ENCODE measurements around the gene SDK2. TPM values are rescaled to one million over a fixed set of nuclear protein-coding genes. Genes with fewer than 3 reads are reported as not detected.

SDK2 gene
- total RNA-seq, 4 donors from 2014 or later = 0.18 to 3.3 (median 1.2) TPM

DNA sequence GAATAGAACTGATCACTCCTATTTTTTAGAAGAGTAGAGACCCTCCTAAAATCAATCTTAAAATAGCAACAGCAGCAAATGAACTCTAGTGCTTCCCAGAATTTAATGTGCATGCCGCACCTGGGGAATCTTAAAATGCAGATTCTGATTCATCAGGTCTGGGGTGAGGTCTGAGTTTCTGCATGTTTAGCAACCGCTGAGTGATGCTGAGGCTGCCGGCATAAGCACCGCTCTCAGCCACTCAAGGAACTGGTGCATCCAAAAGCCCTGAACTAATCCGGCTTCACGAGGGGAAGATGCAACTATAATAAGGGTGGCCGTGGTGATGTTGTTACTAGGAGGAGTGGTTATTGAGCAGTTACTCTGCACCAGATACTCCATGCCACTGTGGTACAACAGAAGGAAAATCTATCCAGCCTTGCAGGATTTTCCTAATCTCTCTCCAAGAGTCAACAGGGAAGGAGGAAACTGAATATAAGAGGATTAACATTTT, 19.7 kb downstream of the SDK2 start:
- Histone ChIP-seq H3K36me3 (no peaks in the 10 kb centered on the region), H3K27me3 (no peaks in the 10 kb centered on the region), H3K4me3 (no peak overlapping the region), H3K9me3 (no peaks in the 10 kb centered on the region), H3K27ac (no peak overlapping the region), H3K4me1 (no peaks in the 10 kb centered on the region)
- DNase-seq = no peak
- TF ChIP-seq, protein P1, sequence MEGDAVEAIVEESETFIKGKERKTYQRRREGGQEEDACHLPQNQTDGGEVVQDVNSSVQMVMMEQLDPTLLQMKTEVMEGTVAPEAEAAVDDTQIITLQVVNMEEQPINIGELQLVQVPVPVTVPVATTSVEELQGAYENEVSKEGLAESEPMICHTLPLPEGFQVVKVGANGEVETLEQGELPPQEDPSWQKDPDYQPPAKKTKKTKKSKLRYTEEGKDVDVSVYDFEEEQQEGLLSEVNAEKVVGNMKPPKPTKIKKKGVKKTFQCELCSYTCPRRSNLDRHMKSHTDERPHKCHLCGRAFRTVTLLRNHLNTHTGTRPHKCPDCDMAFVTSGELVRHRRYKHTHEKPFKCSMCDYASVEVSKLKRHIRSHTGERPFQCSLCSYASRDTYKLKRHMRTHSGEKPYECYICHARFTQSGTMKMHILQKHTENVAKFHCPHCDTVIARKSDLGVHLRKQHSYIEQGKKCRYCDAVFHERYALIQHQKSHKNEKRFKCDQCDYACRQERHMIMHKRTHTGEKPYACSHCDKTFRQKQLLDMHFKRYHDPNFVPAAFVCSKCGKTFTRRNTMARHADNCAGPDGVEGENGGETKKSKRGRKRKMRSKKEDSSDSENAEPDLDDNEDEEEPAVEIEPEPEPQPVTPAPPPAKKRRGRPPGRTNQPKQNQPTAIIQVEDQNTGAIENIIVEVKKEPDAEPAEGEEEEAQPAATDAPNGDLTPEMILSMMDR (IDR thresholded peaks at IDR 0.05) = no peak
- TF ChIP-seq POLR2A (IDR thresholded peaks at IDR 0.05) = no peak

DNA sequence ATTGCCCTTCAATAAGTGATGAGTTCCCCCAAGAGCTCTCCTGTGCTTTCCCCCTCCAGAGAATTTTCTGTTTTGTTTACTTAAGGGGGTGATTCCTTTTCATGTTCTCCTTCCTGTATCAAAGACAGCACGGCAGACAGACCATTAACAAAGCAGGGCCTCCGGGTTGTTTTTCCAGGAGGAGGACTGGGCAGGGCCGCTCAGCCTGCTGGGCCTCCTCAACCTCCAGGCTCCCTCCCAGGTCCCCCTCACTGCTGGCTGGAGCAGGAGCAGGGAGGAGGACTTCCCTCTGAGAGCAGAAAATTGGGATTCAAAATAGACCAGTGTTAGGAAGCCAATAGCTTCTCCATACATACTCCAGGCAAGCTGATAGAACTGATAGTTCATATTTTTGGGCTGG, 20.4 kb downstream of the SDK2 start:
- Histone ChIP-seq H3K4me3 (no peak overlapping the region), H3K4me1 (no peaks in the 10 kb centered on the region), H3K9me3 (peaks cover 0 to 6% (median 0%) of the 10 kb centered on the region in 4 donors), H3K36me3 (no peaks in the 10 kb centered on the region), H3K27me3 (no peaks in the 10 kb centered on the region), H3K27ac (no peak overlapping the region)
- no peak for DNase-seq
- TF ChIP-seq, protein P1 (IDR thresholded peaks at IDR 0.05) = no peak
- no peak for TF ChIP-seq POLR2A (IDR thresholded peaks at IDR 0.05)

DNA sequence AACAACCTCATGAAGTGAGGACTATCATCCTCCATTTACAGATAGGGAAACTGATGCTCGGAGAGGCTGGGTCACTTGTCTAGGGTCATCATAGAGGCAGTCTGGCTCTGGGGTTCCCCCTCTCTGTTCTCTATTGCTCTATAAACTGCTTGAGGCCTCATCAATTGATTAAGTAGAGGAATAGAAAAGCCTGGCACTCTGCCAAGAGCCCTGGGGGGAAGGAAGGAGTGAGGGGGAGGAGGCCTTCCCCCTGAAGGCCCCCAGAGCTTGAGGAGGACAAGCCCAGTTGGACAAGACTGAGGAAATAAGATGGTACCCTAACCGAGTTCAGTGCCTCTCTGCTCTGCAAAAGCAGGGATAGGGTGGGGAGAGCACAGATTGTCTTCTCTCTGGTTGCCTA, 21.0 kb downstream of the SDK2 start:
- Histone ChIP-seq H3K4me1 (no peaks in the 10 kb centered on the region), H3K36me3 (no peaks in the 10 kb centered on the region), H3K27ac (no peak overlapping the region), H3K27me3 (no peaks in the 10 kb centered on the region), H3K9me3 (peaks cover 0 to 6% (median 0%) of the 10 kb centered on the region in 4 donors), H3K4me3 (no peak overlapping the region)
- no peak for TF ChIP-seq POLR2A (IDR thresholded peaks at IDR 0.05)
- TF ChIP-seq, protein P1 (IDR thresholded peaks at IDR 0.05) = no peak
- DNase-seq = no peak

DNA sequence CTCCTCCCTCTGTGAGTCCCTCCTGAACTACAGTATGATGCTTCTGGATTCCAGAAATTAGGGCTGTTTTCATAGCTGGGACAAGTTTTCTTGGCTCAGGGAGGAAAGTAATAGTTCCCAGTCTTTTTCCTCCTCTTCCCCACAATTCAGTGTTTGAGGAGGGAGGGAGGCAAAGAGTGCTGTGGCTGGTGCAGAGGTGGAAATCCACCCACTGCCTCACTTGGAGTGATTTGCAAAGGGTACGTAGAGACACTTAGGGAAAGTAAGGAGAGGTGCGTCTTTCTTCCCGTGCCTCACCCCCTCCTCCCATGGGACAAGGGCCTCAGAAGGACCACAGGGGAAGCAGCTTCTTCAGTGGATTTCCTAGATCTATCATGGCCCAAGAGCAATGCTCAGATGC, 21.9 kb downstream of the SDK2 start:
- no peaks in the 10 kb centered on the region for H3K36me3 ChIP-seq
- H3K27me3 ChIP-seq = no peaks in the 10 kb centered on the region
- TF ChIP-seq, protein P1 (IDR thresholded peaks at IDR 0.05) = no peak
- TF ChIP-seq POLR2A (IDR thresholded peaks at IDR 0.05) = no peak
- no peaks in the 10 kb centered on the region for H3K4me1 ChIP-seq
- no peak overlapping the region for H3K4me3 ChIP-seq
- H3K9me3 ChIP-seq = peaks cover 0 to 6% (median 0%) of the 10 kb centered on the region in 4 donors
- no peak for DNase-seq
- no peak overlapping the region for H3K27ac ChIP-seq

DNA sequence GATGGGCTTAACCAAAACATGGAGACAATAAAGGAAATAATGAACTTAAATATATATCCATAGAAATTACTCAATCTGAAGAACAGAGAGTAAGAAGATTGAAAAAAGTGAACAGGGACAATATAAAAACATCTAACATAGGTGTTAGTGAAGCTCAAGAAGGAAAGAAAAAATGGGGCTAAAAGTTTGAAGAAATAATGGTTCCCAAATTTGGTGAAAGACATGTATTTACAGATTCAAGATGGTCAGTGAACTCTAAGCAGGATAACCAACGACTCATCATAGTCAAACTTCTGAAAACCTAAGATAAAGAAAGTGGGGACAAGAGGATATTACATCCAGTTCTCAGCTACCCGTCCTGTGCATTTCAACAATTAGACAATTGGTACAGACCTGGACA, 22.6 kb downstream of the SDK2 start:
- no peaks in the 10 kb centered on the region for H3K27me3 ChIP-seq
- H3K36me3 ChIP-seq = no peaks in the 10 kb centered on the region
- no peak for DNase-seq
- no peaks in the 10 kb centered on the region for H3K4me1 ChIP-seq
- peaks cover 0 to 6% (median 0%) of the 10 kb centered on the region in 4 donors for H3K9me3 ChIP-seq
- no peak for TF ChIP-seq POLR2A (IDR thresholded peaks at IDR 0.05)
- TF ChIP-seq, protein P1 (IDR thresholded peaks at IDR 0.05) = no peak
- no peak overlapping the region for H3K27ac ChIP-seq
- H3K4me3 ChIP-seq = no peak overlapping the region

DNA sequence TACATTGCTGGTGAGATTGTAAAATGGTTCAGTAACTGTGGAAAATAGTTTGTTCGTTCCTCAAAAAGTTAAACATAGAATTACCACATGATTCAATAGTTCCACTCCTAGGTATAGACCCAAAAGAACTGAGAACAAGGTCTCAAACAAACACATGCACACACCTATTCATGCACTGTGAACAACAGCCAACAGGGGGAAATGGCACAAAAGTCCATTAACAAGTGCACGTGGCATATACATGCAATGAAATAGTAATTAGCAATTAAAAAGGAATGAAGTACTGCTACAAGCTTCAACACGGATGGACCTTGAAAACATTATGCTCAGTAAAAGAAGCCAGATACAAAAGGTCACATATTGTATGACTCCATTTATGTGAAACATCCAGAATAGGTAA, 23.8 kb downstream of the SDK2 start:
- H3K4me3 ChIP-seq = no peak overlapping the region
- TF ChIP-seq, protein P1 (IDR thresholded peaks at IDR 0.05) = no peak
- TF ChIP-seq POLR2A (IDR thresholded peaks at IDR 0.05) = no peak

More for the DNA sequence above, 23.8 kb downstream of the SDK2 start:
- Histone ChIP-seq H3K27ac (no peak overlapping the region), H3K4me1 (no peaks in the 10 kb centered on the region), H3K27me3 (no peaks in the 10 kb centered on the region), H3K36me3 (no peaks in the 10 kb centered on the region), H3K9me3 (peaks cover 0 to 6% (median 0%) of the 10 kb centered on the region in 4 donors)
- no peak for DNase-seq

Data from Peyer's patch (tissue), 4 donors.